Psoas muscle (tissue), 8 donors: ENCODE measurements around the gene IL6ST. TPM values are rescaled to one million over a fixed set of nuclear protein-coding genes. Genes with fewer than 3 reads are reported as not detected.
A peak's percentile ranks its signal among the peaks of the same experiment; 100 is the strongest.
"Not testable (repeated sequence)": the region's sequence is repeated elsewhere in the genome, so short reads cannot be mapped to it uniquely, and the experiment has no call there.

Source experiments
- ATAC-seq, 4 donors: fragments of 200-7000 bp; cut with Tn5 transposase; one replicate each; pipeline ENCODE4 v1.9.1; 2020; ENCODE audit warnings: moderate library complexity in 3 of 4, mild to moderate bottlenecking in 2 of 4
- DNase-seq, 2 donors: peaks; one replicate each; pipeline ENCODE4 v3.0.0-alpha.2; 2020
- H3K27ac ChIP-seq: fragments of 200-600 bp; one replicate; pipeline ENCODE4 v1.8.0; 2022
- H3K27me3 ChIP-seq, 3 donors: fragments of 200-600 bp in 1 of 3; one replicate each; pipeline versions ENCODE4 v1.6.1 to v1.8.0; 2013 to 2022; ENCODE audit warnings: low read length in 2 of 3, mild to moderate bottlenecking in 2 of 3, moderate library complexity in 1 of 3; ENCODE audit not compliant: insufficient read depth in 3 of 3
- H3K36me3 ChIP-seq, 2 donors: fragments of 200-600 bp in 1 of 2; one replicate each; pipeline versions ENCODE4 v1.6.1 to v1.8.0; 2013 to 2022; ENCODE audit warnings: low read depth in 1 of 2, mild to moderate bottlenecking in 1 of 2, moderate library complexity in 1 of 2; ENCODE audit not compliant: insufficient read depth in 1 of 2
- H3K4me1 ChIP-seq: fragments of 200-600 bp; one replicate; pipeline ENCODE4 v1.8.0; 2022
- H3K4me3 ChIP-seq: fragments of 200-600 bp; one replicate; pipeline ENCODE4 v1.8.0; 2022; ENCODE audit warnings: mild to moderate bottlenecking
- H3K9me3 ChIP-seq: fragments of 200-600 bp; one replicate; pipeline ENCODE4 v1.8.0; 2022
- CTCF ChIP-seq: fragments of 200-600 bp; IDR thresholded peaks from one replicate; pipeline ENCODE4 v1.8.0; 2022; ENCODE audit warnings: antibody characterized with exemption
- WGBS, 3 donors: extraction: QIAGEN DNeasy Blood & Tissue Kit; methylation state at CpG; one replicate each; pipeline versions ENCODE4 v1.1.6 to v1.1.7; 2013; 5-methylcytosine and 5-hydroxymethylcytosine counted together
- intact Hi-C, 2 donors: fragments of 100-400 bp; cut with DNase I; formaldehyde crosslinking; loops; one replicate each; pipeline versions ENCODE4 v1.11.0 to v1.14.2; 2022
- polyA plus RNA-seq, 3 donors: library from polyadenylated mRNA; stranded (reverse); fragments of 200-250 nt; gene quantifications; one replicate each; pipeline ENCODE4 v1.2.3, GENCODE V29; 2013
- total RNA-seq, 4 donors: library from RNA; stranded (reverse); fragmentation: NEBNext Ultra II Directional in 2 of 4; extraction: Animal tissue kit (Norgen Biotek cat#: 25700) in 2 of 4; gene quantifications; one replicate each; pipeline versions ENCODE4 v1.2.1 to v1.2.4, GENCODE V29; 2021 to 2023
- donor health status: healthy with polysubstance abuse.
- donor health status: DM: no; HTN: no; CAD: no; lungs with moderate emphysema.
- donor health status: Bipolar disorder and iron deficiency.
- donor health status: healthy.
- donor health status: DM: yes; HTN: yes; CAD: no.
- donor health status: DM: no; HTN: no; CAD: no.
- donor health status: DM: no; HTN: no; CAD: no.
- donor health status: DM: yes; HTN: yes; CAD: no.

IL6ST gene
- total and polyA plus RNA-seq, 7 donors, result 38.6 to 255 (median 143) TPM

- Histone ChIP-seq H3K27me3 (no peaks in the 10 kb centered on the region), H3K9me3 (no peaks in the 10 kb centered on the region), H3K4me3 (no peak overlapping the region), H3K4me1 (no peaks in the 10 kb centered on the region), H3K27ac (no peak overlapping the region), H3K36me3 (no peaks in the 10 kb centered on the region)
- 92 to 100% (median 93%) methylated on average over 1 of the region's 1 CpG for WGBS, 3 donors
- no peak for TF ChIP-seq CTCF
- no peak for ATAC-seq
- DNase-seq, result no peak
- intact Hi-C loops, result no loop called here
These were observed 10.1 kb upstream of the IL6ST start for GRCh38 chr5:56004874-56005273.

GRCh38 chr5:56003679-56004078 lies 8.9 kb upstream of the IL6ST start:
- Histone ChIP-seq H3K4me3 (peak overlapping the region; percentile 11), H3K27ac (peak overlapping the region; percentile 71), H3K27me3 (no peaks in the 10 kb centered on the region), H3K4me1 (no peaks in the 10 kb centered on the region), H3K9me3 (no peaks in the 10 kb centered on the region), H3K36me3 (no peaks in the 10 kb centered on the region)
- TF ChIP-seq CTCF, result no peak
- DNase-seq, result no peak
- WGBS, 3 donors, result 44 to 58% (median 46%) methylated on average over 5 of the region's 5 CpGs
- ATAC-seq, result peak; percentile 94 to 98 (median 96)
- intact Hi-C loops, result no loop called here

GRCh38 chr5:56003179-56003578 lies 8.4 kb upstream of the IL6ST start:
- Histone ChIP-seq H3K4me1 (no peaks in the 10 kb centered on the region), H3K27me3 (no peaks in the 10 kb centered on the region), H3K4me3 (no peak overlapping the region), H3K36me3 (no peaks in the 10 kb centered on the region), H3K27ac (peak overlapping the region; percentile 71), H3K9me3 (no peaks in the 10 kb centered on the region)
- intact Hi-C loops, result no loop called here
- WGBS, 3 donors, result 46 to 50% (median 48%) methylated on average over 2 of the region's 2 CpGs
- DNase-seq (peak in 1 of 2 donors; percentile 41), ATAC-seq (peak; percentile 67 to 92 (median 84))
- TF ChIP-seq CTCF, result no peak

- Histone ChIP-seq H3K9me3 (no peaks in the 10 kb centered on the region), H3K36me3 (no peaks in the 10 kb centered on the region), H3K27ac (no peak overlapping the region), H3K4me3 (no peak overlapping the region), H3K27me3 (no peaks in the 10 kb centered on the region), H3K4me1 (no peaks in the 10 kb centered on the region)
- TF ChIP-seq CTCF, result no peak
- no peak for DNase-seq
- intact Hi-C loops, result no loop called here
- 88 to 96% (median 95%) methylated on average over 1 to 2 of the region's 2 CpGs for WGBS, 3 donors
- ATAC-seq, result no peak
These were observed 7.5 kb upstream of the IL6ST start for GRCh38 chr5:56002303-56002702.

- DNase-seq, H3K36me3 ChIP-seq, H3K4me1 ChIP-seq, H3K4me3 ChIP-seq, H3K9me3 ChIP-seq, ATAC-seq, intact Hi-C loops, H3K27ac ChIP-seq, H3K27me3 ChIP-seq: not testable (repeated sequence)
- WGBS, 3 donors, result 87 to 93% (median 89%) methylated on average over 5 of the region's 5 CpGs
These were observed 5.5 kb upstream of the IL6ST start for GRCh38 chr5:56000221-56000620.
